ENCODE data around the gene MOSMO. TPM values are rescaled to one million over a fixed set of nuclear protein-coding genes. Genes with fewer than 3 reads are reported as not detected.

MOSMO gene
- total and polyA plus RNA-seq, 2 of the 13 experiments (the other 11 are each of a cell fraction or from before 2014, with no cell fraction given): 26.7 to 32.6 TPM

- TF ChIP-seq THAP11 (CRISPR knock-in tag; IDR thresholded peaks at IDR 0.05) (no peak), KMT2B (CRISPR knock-in tag; IDR thresholded peaks at IDR 0.05) (peak; percentile 44), TARDBP (CRISPR knock-in tag; IDR thresholded peaks at IDR 0.05) (peak; percentile 27; the same call in 1 of the 2 replicates), ZSCAN21 (CRISPR knock-in tag; IDR thresholded peaks at IDR 0.05; ENCODE audit: borderline replicate concordance) (peak; percentile 76; the same call in 1 of the 2 replicates), CHCHD3 (CRISPR knock-in tag; IDR thresholded peaks at IDR 0.05) (no peak), ZMYM4 (CRISPR knock-in tag; IDR thresholded peaks at IDR 0.05) (peak; percentile 18; the same call in 1 of the 2 replicates), SP140L (CRISPR knock-in tag; IDR thresholded peaks at IDR 0.05; ENCODE audit: borderline replicate concordance) (0 out of 2 replicates have a peak, but pooled peaks have one; percentile 24), ZNF841 (CRISPR knock-in tag; IDR thresholded peaks at IDR 0.05; ENCODE audit: borderline replicate concordance) (0 out of 2 replicates have a peak, but pooled peaks have one; percentile 13), ZBTB25 (CRISPR knock-in tag; IDR thresholded peaks at IDR 0.05) (peak; percentile 17; the same call in 1 of the 2 replicates), SOX5 (CRISPR knock-in tag; IDR thresholded peaks at IDR 0.05; ENCODE audit: borderline replicate concordance) (peak; percentile 35; the same call in 1 of the 2 replicates), ZNF781 (CRISPR knock-in tag; IDR thresholded peaks at IDR 0.05; ENCODE audit: borderline replicate concordance, not compliant biosample characterization) (no peak), NAIF1 (CRISPR knock-in tag; IDR thresholded peaks at IDR 0.05; ENCODE audit: borderline replicate concordance) (no peak), RELA (CRISPR knock-in tag; IDR thresholded peaks at IDR 0.05) (0 out of 2 replicates have a peak, but pooled peaks have one; percentile 20), SSRP1 (CRISPR knock-in tag; IDR thresholded peaks at IDR 0.05) (0 out of 2 replicates have a peak, but pooled peaks have one; percentile 74), NCOA2 (CRISPR knock-in tag; IDR thresholded peaks at IDR 0.05) (peak; percentile 23; the same call in 1 of the 2 replicates), CCDC6 (CRISPR knock-in tag; IDR thresholded peaks at IDR 0.05) (0 out of 2 replicates have a peak, but pooled peaks have one; percentile 0), FOXA1 (IDR thresholded peaks at IDR 0.05) (no peak), FOXA1 (CRISPR knock-in tag; IDR thresholded peaks at IDR 0.05) (peak; percentile 12; the same call in 1 of the 2 replicates), CEBPZ (IDR thresholded peaks at IDR 0.05; ENCODE audit: low read length) (no peak), ZNF501 (CRISPR knock-in tag; IDR thresholded peaks at IDR 0.05) (no peak), FOXA3 (CRISPR knock-in tag; IDR thresholded peaks at IDR 0.05) (peak; percentile 36), SOX6 (IDR thresholded peaks at IDR 0.05) (no peak), SOX6 (CRISPR knock-in tag; IDR thresholded peaks at IDR 0.05) (peak; percentile 47; the same call in 1 of the 2 replicates), NR2F6 (IDR thresholded peaks at IDR 0.05) (peak; percentile 50; the same call in 1 of the 2 replicates), NR2F6 (CRISPR knock-in tag; IDR thresholded peaks at IDR 0.05) (peak; percentile 60)
- TF ChIP-seq, protein P1, sequence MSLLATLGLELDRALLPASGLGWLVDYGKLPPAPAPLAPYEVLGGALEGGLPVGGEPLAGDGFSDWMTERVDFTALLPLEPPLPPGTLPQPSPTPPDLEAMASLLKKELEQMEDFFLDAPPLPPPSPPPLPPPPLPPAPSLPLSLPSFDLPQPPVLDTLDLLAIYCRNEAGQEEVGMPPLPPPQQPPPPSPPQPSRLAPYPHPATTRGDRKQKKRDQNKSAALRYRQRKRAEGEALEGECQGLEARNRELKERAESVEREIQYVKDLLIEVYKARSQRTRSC (CRISPR knock-in tag; IDR thresholded peaks at IDR 0.05; ENCODE audit: low read depth): no peak
- TF ChIP-seq, protein P2, sequence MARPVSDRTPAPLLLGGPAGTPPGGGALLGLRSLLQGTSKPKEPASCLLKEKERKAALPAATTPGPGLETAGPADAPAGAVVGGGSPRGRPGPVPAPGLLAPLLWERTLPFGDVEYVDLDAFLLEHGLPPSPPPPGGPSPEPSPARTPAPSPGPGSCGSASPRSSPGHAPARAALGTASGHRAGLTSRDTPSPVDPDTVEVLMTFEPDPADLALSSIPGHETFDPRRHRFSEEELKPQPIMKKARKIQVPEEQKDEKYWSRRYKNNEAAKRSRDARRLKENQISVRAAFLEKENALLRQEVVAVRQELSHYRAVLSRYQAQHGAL (CRISPR knock-in tag; IDR thresholded peaks at IDR 0.05; ENCODE audit: not compliant biosample characterization): no peak
Observed at GRCh38 chr16:22030087-22030812, 22.3 kb downstream of the MOSMO start (continued).

Measured in HepG2 (cell line).